Erythroblast (primary cell): ENCODE data around the gene NCLN.

Experiments used
- GATA1 ChIP-seq: IDR thresholded peaks from 2 replicates; pipeline ENCODE4 v1.6.1; 2011; ENCODE audit warnings: low read depth, mild to moderate bottlenecking, control low read depth, low read length, moderate library complexity
- POLR2A ChIP-seq: IDR thresholded peaks from 2 replicates; pipeline ENCODE4 v1.6.1; 2011; ENCODE audit warnings: mild to moderate bottlenecking, low read length

GRCh38 chr19:3250675-3251074 lies 64.9 kb downstream of the NCLN start:
- no peak for TF ChIP-seq POLR2A
- TF ChIP-seq GATA1 = no peak
